Activated CD4-positive, alpha-beta T cell treated with anti-CD3 and anti-CD28 coated beads, Interleukin-2, amount 50 U/mL, for 24 hours (primary cell): ENCODE results near the gene CALU.

Experiments used
- DNase-seq, 2 donors: peaks; one replicate each; pipeline ENCODE4 v3.0.0-alpha.2; 2020; ENCODE audit warnings: low read depth in 1 of 2, low spot score in 1 of 2

The CALU gene

GRCh38 chr7:128809363-128809762, 70.2 kb downstream of the CALU start:
- no peak for DNase-seq

- DNase-seq = no peak
These were observed 71.3 kb downstream of the CALU start for GRCh38 chr7:128810473-128810872.

GRCh38 chr7:128810997-128811396, 71.8 kb downstream of the CALU start:
- no peak for DNase-seq

GRCh38 chr7:128811631-128812430, 72.7 kb downstream of the CALU start:
- DNase-seq = no peak

GRCh38 chr7:128812514-128813168, 73.5 kb downstream of the CALU start:
- DNase-seq = no peak

- DNase-seq = no peak
These were observed 75.3 kb downstream of the CALU start for GRCh38 chr7:128814499-128814898.

GRCh38 chr7:128815289-128815942, 76.3 kb downstream of the CALU start:
- DNase-seq = no peak

GRCh38 chr7:128818694-128819093, 79.5 kb downstream of the CALU start:
- DNase-seq = no peak
